ENCODE measurements around the gene MSH5. TPM values are rescaled to one million over a fixed set of nuclear protein-coding genes. Genes with fewer than 3 reads are reported as not detected.
A peak's percentile ranks its signal among the peaks of the same experiment; 100 is the strongest.

The MSH5 gene
- total RNA-seq, 1 donor from 2014 or later = 48.2 TPM

DNA sequence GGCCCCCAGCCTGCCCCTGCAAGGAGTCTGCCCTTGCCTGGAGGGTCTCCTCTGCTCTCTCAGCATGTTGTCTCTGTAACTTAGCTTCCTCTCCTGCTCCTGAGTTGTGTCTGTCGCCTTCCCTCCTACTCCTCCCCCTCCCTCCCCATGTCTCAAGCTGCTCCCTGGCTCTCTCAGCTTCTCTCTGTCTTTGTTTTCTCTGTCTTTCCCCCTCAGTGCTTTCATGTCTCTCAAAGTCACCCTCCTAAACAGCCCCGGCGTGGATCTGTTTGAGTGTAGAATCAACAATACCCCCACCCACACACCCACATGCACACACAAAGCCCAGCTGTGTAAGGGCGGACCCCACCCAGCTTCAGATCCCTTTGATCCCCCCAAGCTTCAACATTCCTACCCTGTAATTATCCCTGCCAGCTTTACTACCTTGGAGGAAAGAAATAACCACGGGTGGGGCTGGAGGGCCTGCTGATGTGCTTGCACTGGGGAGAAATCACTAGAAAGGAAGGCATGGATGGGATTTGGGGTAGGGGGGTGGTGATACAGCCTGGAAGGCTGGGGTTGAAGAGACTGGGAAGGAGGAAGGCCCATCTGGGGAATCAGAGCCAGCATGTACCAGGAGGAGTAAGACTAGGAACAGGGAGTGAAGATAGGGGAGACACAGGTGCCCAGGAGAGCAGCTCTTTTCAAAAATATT, 25.7 kb upstream of the MSH5 start:
- no peaks in the 10 kb centered on the region for H3K9me3 Mint-ChIP-seq
- H3K4me1 Mint-ChIP-seq = peaks cover 45% of the 10 kb centered on the region
- H3K27me3 Mint-ChIP-seq (ENCODE audit: low read depth) = no peaks in the 10 kb centered on the region
- H3K4me3 Mint-ChIP-seq = no peak overlapping the region
- peak overlapping the region; percentile 99 for H3K27ac Mint-ChIP-seq
- no peak for TF ChIP-seq CTCF (IDR thresholded peaks at IDR 0.05; ENCODE audit: unreplicated experiment)
- DNase-seq (ENCODE audit: low spot score in 2 of 2, unreplicated experiment in 2 of 2) = no peak
- no peaks in the 10 kb centered on the region for H3K36me3 Mint-ChIP-seq

GRCh38 chr6:31715022-31715958, 24.5 kb upstream of the MSH5 start, which contains the start of gene LY6G6D:
Gene LY6G6D, plus strand, starts transcription at chr6:31715348. Its CDS starts 8 bp downstream, at chr6:31715356.
- no peak for DNase-seq (ENCODE audit: low spot score in 2 of 2, unreplicated experiment in 2 of 2)
- peaks cover 50% of the 10 kb centered on the region for H3K4me1 Mint-ChIP-seq
- H3K9me3 Mint-ChIP-seq = no peaks in the 10 kb centered on the region
- no peak within 1 kb of the TSS for H3K4me3 Mint-ChIP-seq
- H3K27ac Mint-ChIP-seq = peak within 1 kb of the TSS; percentile 99
- H3K36me3 Mint-ChIP-seq = no peaks in the 10 kb centered on the region
- TF ChIP-seq CTCF (IDR thresholded peaks at IDR 0.05; ENCODE audit: unreplicated experiment) = no peak
- H3K27me3 Mint-ChIP-seq (ENCODE audit: low read depth) = no peaks in the 10 kb centered on the region

GRCh38 chr6:31717499-31718222, 22.1 kb upstream of the MSH5 start:
- no peaks in the 10 kb centered on the region for H3K9me3 Mint-ChIP-seq
- DNase-seq (ENCODE audit: low spot score in 2 of 2, unreplicated experiment in 2 of 2) = no peak
- no peak overlapping the region for H3K4me3 Mint-ChIP-seq
- H3K27me3 Mint-ChIP-seq (ENCODE audit: low read depth) = no peaks in the 10 kb centered on the region
- peaks cover 1% of the 10 kb centered on the region for H3K36me3 Mint-ChIP-seq
- TF ChIP-seq CTCF (IDR thresholded peaks at IDR 0.05; ENCODE audit: unreplicated experiment) = no peak
- peaks cover 46% of the 10 kb centered on the region for H3K4me1 Mint-ChIP-seq
- peak overlapping the region; percentile 81 for H3K27ac Mint-ChIP-seq

DNA sequence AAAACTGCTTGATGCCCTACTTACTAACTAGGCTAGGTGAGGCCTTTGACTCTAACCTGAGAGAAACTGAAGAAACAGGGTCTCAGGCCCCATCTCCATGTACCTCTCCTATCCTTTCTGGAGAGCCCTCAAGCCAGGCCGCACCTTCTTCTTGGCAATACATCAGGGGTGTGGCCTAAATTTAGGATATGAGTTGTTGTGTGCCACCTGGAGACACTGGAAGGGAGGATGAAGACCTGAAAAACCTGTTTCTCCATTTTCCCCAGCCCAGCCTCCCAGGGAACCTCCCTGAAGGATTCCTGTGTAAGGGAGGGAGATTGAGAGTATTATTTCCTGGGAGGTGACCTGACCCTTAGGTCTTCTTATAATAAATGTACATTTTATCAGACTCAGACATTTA, 21.5 kb upstream of the MSH5 start:
- H3K4me1 Mint-ChIP-seq = peaks cover 42% of the 10 kb centered on the region
- H3K36me3 Mint-ChIP-seq = peaks cover 1% of the 10 kb centered on the region
- H3K4me3 Mint-ChIP-seq = no peak overlapping the region
- H3K27ac Mint-ChIP-seq = peak overlapping the region; percentile 81
- no peak for TF ChIP-seq CTCF (IDR thresholded peaks at IDR 0.05; ENCODE audit: unreplicated experiment)
- H3K27me3 Mint-ChIP-seq (ENCODE audit: low read depth) = no peaks in the 10 kb centered on the region
- H3K9me3 Mint-ChIP-seq = no peaks in the 10 kb centered on the region
- DNase-seq (ENCODE audit: low spot score in 2 of 2, unreplicated experiment in 2 of 2) = no peak

GRCh38 chr6:31719001-31719400, 20.8 kb upstream of the MSH5 start:
- Mint-ChIP-seq H3K4me3 (no peak overlapping the region), H3K27me3 (ENCODE audit: low read depth) (no peaks in the 10 kb centered on the region), H3K9me3 (no peaks in the 10 kb centered on the region), H3K27ac (peak overlapping the region; percentile 81), H3K4me1 (peaks cover 35% of the 10 kb centered on the region), H3K36me3 (peaks cover 1% of the 10 kb centered on the region)
- DNase-seq (ENCODE audit: low spot score in 2 of 2, unreplicated experiment in 2 of 2) = no peak
- TF ChIP-seq CTCF (IDR thresholded peaks at IDR 0.05; ENCODE audit: unreplicated experiment) = no peak

Data from mesothelial cell of epicardium (in vitro differentiated cells).